ENCODE results near the gene CAPZB.

Gene CAPZB

GRCh38 chr1:19342894-19343616, 142.3 kb downstream of the CAPZB start:
- DNase-seq, result no peak

- DNase-seq, result no peak
These were observed 143.1 kb downstream of the CAPZB start for GRCh38 chr1:19342062-19342750.

- DNase-seq, result no peak
These were observed 143.9 kb downstream of the CAPZB start for GRCh38 chr1:19341201-19342061.

- no peak for DNase-seq
These were observed 144.9 kb downstream of the CAPZB start for GRCh38 chr1:19340387-19340937.

GRCh38 chr1:19339214-19339861, 146.0 kb downstream of the CAPZB start:
- no peak for DNase-seq

- no peak for DNase-seq
These were observed 147.0 kb downstream of the CAPZB start for GRCh38 chr1:19338323-19338762.

- DNase-seq, result no peak
These were observed 148.1 kb downstream of the CAPZB start for GRCh38 chr1:19337289-19337688.

GRCh38 chr1:19336543-19336942, 148.8 kb downstream of the CAPZB start:
- no peak for DNase-seq

- no peak for DNase-seq
These were observed 151.6 kb downstream of the CAPZB start for GRCh38 chr1:19333587-19334354.

GRCh38 chr1:19332832-19333231, 152.5 kb downstream of the CAPZB start:
- no peak for DNase-seq

GRCh38 chr1:19331262-19331878, 154.0 kb downstream of the CAPZB start:
- DNase-seq, result no peak

GRCh38 chr1:19330449-19331135, 154.7 kb downstream of the CAPZB start:
- no peak for DNase-seq

GRCh38 chr1:19329611-19330010, 155.7 kb downstream of the CAPZB start:
- no peak for DNase-seq

GRCh38 chr1:19329188-19329587, 156.2 kb downstream of the CAPZB start:
- no peak for DNase-seq

GRCh38 chr1:19328486-19328885, 156.9 kb downstream of the CAPZB start:
- no peak for DNase-seq

- no peak for DNase-seq
These were observed 157.6 kb downstream of the CAPZB start for GRCh38 chr1:19327736-19328135.

- DNase-seq, result no peak
These were observed 158.0 kb downstream of the CAPZB start for GRCh38 chr1:19327301-19327700.

- no peak for DNase-seq
These were observed 158.6 kb downstream of the CAPZB start for GRCh38 chr1:19326748-19327065.

- no peak for DNase-seq
These were observed 159.2 kb downstream of the CAPZB start for GRCh38 chr1:19325958-19326747.

- DNase-seq, result no peak
These were observed 159.9 kb downstream of the CAPZB start for GRCh38 chr1:19325368-19325957.
